ENCODE measurements around the gene ASTN1. TPM values are rescaled to one million over a fixed set of nuclear protein-coding genes. Genes with fewer than 3 reads are reported as not detected.

ASTN1 gene
- total RNA-seq, 1 experiment from 2014 or later: 0.05 TPM

DNA sequence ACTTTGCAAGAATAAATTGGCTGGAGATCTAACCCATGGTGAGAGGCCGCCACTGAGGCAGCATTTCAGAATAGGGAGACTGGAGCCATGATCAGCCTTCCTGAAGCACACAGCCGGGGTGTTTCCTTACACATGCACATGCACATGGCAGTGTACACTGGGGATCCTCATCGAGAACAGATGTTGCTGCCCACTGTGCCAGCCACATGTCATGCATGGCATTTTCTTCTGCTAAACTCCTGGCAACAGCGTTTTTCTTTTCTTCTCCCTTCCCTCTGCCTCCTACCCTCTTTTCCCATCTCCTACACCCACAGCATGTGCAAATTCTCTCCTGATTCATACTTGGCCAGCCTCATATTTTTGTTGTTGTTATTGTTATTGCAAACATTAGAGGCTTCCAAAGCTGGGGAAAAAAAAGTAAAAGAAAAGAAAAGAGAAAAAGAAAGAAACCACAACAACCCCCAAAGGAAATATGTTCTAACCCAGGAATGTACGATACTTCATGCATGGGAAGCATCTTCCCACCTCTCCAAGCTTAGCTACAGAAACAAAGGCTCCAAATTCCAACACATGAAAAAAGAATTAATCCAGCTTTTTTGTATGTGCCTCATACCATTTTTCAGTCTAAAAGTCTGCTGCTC is 344.0 kb downstream of the ASTN1 start:
- no peaks in the 10 kb centered on the region for H3K36me3 ChIP-seq (ENCODE audit: control insufficient read depth, insufficient read depth, low read length)
- no peaks in the 10 kb centered on the region for H3K9me3 ChIP-seq (ENCODE audit: control insufficient read depth, insufficient read depth, low read depth, low read length)
- no peak overlapping the region for H3K27ac ChIP-seq (ENCODE audit: low read length)
- TF ChIP-seq SIN3A (IDR thresholded peaks at IDR 0.05; ENCODE audit: borderline replicate concordance, insufficient read depth, low read depth, low read length) (no peak), POLR2AphosphoS5 (IDR thresholded peaks at IDR 0.05; ENCODE audit: low read depth, low read length) (no peak), TCF7L2 (IDR thresholded peaks at IDR 0.05; ENCODE audit: low read depth, low read length) (no peak)
- TF ChIP-seq, protein P1, sequence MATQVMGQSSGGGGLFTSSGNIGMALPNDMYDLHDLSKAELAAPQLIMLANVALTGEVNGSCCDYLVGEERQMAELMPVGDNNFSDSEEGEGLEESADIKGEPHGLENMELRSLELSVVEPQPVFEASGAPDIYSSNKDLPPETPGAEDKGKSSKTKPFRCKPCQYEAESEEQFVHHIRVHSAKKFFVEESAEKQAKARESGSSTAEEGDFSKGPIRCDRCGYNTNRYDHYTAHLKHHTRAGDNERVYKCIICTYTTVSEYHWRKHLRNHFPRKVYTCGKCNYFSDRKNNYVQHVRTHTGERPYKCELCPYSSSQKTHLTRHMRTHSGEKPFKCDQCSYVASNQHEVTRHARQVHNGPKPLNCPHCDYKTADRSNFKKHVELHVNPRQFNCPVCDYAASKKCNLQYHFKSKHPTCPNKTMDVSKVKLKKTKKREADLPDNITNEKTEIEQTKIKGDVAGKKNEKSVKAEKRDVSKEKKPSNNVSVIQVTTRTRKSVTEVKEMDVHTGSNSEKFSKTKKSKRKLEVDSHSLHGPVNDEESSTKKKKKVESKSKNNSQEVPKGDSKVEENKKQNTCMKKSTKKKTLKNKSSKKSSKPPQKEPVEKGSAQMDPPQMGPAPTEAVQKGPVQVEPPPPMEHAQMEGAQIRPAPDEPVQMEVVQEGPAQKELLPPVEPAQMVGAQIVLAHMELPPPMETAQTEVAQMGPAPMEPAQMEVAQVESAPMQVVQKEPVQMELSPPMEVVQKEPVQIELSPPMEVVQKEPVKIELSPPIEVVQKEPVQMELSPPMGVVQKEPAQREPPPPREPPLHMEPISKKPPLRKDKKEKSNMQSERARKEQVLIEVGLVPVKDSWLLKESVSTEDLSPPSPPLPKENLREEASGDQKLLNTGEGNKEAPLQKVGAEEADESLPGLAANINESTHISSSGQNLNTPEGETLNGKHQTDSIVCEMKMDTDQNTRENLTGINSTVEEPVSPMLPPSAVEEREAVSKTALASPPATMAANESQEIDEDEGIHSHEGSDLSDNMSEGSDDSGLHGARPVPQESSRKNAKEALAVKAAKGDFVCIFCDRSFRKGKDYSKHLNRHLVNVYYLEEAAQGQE (IDR thresholded peaks at IDR 0.05; ENCODE audit: insufficient read depth in 1 of 2, low read depth in 2 of 2, low read length in 1 of 2): no peak
- TF ChIP-seq, protein P2, sequence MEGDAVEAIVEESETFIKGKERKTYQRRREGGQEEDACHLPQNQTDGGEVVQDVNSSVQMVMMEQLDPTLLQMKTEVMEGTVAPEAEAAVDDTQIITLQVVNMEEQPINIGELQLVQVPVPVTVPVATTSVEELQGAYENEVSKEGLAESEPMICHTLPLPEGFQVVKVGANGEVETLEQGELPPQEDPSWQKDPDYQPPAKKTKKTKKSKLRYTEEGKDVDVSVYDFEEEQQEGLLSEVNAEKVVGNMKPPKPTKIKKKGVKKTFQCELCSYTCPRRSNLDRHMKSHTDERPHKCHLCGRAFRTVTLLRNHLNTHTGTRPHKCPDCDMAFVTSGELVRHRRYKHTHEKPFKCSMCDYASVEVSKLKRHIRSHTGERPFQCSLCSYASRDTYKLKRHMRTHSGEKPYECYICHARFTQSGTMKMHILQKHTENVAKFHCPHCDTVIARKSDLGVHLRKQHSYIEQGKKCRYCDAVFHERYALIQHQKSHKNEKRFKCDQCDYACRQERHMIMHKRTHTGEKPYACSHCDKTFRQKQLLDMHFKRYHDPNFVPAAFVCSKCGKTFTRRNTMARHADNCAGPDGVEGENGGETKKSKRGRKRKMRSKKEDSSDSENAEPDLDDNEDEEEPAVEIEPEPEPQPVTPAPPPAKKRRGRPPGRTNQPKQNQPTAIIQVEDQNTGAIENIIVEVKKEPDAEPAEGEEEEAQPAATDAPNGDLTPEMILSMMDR (IDR thresholded peaks at IDR 0.05): no peak
- intact Hi-C loops (cut with micrococcal nuclease; ENCODE audit: unreplicated experiment): no loop called here
- no peaks in the 10 kb centered on the region for H3K27me3 ChIP-seq (ENCODE audit: control insufficient read depth, insufficient read depth, low read length)
- ChIA-PET POLR2A (no interaction called here), CTCF (no interaction called here)
- DNase-seq (ENCODE audit: low read depth, low spot score) (no peak), ATAC-seq (no peak)
- no peaks in the 10 kb centered on the region for H3K4me1 ChIP-seq (ENCODE audit: control insufficient read depth, insufficient read depth, low read length)
- no peak overlapping the region for H3K4me3 ChIP-seq (ENCODE audit: low read depth in 2 of 2, low read length in 2 of 2)
- in situ Hi-C loops (cut with HindIII; ENCODE audit: low pct_unique_long_range_greater_than_20kb, low sequenced_read_pairs): no loop called here
- BruUV-seq (replicated peaks): no TSS peak

DNA sequence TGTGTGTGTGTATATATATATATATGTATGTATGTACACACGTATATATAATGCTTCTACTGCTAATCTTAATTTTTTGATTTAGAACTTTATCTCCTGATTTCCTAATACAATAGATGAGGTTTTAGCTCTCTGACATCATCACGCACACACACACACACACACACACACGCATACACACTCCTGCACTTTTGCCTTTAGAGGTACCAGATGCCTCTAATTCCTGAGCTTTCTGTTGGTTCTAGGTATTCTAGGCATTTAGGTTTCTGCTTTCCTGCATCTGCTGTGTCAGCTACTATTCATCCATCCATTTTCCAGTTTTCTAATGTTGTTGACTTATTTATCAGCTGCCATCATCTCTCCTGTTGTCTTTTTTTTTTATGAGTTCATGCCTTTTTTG is 348.3 kb downstream of the ASTN1 start:
- POLR2A ChIA-PET: no interaction called here
- Histone ChIP-seq H3K9me3 (ENCODE audit: control insufficient read depth, insufficient read depth, low read depth, low read length) (no peaks in the 10 kb centered on the region), H3K4me3 (ENCODE audit: low read depth in 2 of 2, low read length in 2 of 2) (no peak overlapping the region), H3K27ac (ENCODE audit: low read length) (no peak overlapping the region), H3K36me3 (ENCODE audit: control insufficient read depth, insufficient read depth, low read length) (no peaks in the 10 kb centered on the region), H3K4me1 (ENCODE audit: control insufficient read depth, insufficient read depth, low read length) (no peaks in the 10 kb centered on the region), H3K27me3 (ENCODE audit: control insufficient read depth, insufficient read depth, low read length) (no peaks in the 10 kb centered on the region)
- CTCF ChIA-PET: no interaction called here
- intact Hi-C loops (cut with micrococcal nuclease; ENCODE audit: unreplicated experiment): no loop called here
- no peak for TF ChIP-seq POLR2AphosphoS5 (IDR thresholded peaks at IDR 0.05; ENCODE audit: low read depth, low read length)
- TF ChIP-seq, protein P1 (IDR thresholded peaks at IDR 0.05; ENCODE audit: insufficient read depth in 1 of 2, low read depth in 2 of 2, low read length in 1 of 2): no peak
- TF ChIP-seq SIN3A (IDR thresholded peaks at IDR 0.05; ENCODE audit: borderline replicate concordance, insufficient read depth, low read depth, low read length): no peak
- TF ChIP-seq, protein P2 (IDR thresholded peaks at IDR 0.05): no peak
- no peak for TF ChIP-seq TCF7L2 (IDR thresholded peaks at IDR 0.05; ENCODE audit: low read depth, low read length)
- in situ Hi-C loops (cut with HindIII; ENCODE audit: low pct_unique_long_range_greater_than_20kb, low sequenced_read_pairs): no loop called here
- DNase-seq (ENCODE audit: low read depth, low spot score) (no peak), ATAC-seq (no peak)
- BruUV-seq (replicated peaks): no TSS peak

All from Panc1 (cell line).